Measurements from ENCODE around the gene SFMBT1.
"Not testable (repeated sequence)": the region's sequence is repeated elsewhere in the genome, so short reads cannot be mapped to it uniquely, and the experiment has no call there.

SFMBT1 gene

DNA sequence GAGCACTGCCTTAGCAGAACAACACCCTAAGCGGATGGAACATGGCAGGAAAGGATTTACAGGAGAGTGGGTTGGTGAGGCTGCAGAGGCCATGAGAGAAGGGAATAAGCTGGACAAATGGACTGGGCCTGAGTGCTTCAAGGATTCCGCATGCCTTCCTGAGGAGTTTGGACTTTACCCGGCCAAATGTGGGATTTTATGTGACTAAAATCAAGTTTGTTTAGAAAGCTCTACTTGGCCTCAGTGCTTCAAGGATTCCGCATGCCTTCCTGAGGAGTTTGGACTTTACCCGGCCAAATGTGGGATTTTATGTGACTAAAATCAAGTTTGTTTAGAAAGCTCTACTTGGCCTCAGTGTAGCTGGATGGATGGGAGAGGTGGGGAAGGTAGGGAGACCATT lies 10.9 kb downstream of the SFMBT1 start:
- DNase-seq, result not testable (repeated sequence)

DNA sequence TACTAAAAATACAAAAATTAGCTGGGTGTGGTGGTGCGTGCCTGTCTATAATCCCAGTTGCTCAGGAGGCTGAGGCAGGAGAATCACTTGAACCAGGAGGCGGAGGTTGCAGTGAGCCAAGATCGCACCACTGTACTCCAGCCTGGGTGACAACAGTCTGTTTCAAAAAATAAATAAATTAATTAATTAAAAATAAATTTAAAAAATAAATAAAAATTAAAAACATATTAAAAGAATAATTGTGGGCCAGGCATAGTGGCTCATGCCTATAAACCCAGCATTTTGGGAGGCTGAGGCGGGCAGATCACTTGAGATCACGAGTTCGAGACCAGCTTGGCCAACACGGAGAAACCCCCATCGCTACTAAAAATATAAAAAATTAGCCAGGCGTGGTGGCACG lies 11.5 kb downstream of the SFMBT1 start:
- not testable (repeated sequence) for DNase-seq

DNA sequence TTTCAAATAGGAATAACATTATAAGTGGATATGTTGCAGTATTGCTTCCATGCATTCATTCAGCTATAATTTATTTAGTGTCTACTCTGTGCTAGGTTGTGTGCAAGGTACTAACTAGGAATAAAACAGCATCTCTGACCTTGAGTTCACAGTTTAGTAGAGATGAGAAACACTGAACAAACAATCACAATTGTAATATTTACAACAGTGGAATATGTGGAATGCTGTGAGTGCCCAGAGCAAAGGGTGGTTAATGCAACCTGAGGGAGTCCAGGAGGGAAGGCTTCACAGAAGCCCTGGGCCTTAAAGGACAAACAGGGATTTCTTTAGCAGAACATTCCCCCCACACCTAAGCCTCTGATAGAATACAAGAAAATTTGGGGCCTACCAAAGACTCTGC lies 13.3 kb downstream of the SFMBT1 start:
- no peak for DNase-seq

DNA sequence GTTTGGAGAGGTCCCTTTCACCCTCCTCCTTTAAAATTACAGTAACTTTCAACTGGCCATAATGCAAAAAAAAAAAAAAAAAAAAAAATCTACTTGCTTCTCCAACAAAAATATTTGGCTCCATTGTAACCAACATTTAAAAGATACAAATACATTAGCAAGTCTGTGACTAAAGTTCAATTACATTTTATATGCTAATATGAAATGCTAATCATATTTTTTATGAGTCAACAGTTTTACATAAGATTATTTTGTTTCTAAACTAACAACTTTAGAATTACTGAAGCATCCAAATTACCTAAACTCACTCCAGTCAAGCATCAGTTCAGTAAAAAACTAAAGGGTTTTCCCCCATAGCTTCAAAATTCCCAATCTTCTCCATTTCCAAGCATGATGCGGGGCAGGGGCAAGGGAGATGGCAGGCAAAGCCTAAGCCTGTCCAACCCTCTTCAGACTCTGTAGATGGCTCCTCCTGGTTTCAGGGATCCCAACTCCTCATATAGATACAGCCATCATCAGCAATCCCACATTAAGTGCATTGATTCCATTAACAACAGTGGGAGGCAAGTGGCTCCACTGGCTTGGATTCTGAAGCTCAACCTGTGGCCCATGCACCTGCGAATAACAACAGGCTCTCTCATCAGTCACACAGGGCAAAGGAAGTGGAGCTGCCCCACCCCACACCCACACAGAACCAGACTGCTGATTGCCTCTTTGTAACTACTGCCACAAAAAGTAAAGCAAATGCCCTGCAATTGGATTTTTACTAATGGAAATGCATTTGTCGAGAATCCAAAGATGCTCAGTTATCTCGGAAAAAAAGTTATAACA lies 15.0 kb downstream of the SFMBT1 start:
- no peak for DNase-seq

DNA sequence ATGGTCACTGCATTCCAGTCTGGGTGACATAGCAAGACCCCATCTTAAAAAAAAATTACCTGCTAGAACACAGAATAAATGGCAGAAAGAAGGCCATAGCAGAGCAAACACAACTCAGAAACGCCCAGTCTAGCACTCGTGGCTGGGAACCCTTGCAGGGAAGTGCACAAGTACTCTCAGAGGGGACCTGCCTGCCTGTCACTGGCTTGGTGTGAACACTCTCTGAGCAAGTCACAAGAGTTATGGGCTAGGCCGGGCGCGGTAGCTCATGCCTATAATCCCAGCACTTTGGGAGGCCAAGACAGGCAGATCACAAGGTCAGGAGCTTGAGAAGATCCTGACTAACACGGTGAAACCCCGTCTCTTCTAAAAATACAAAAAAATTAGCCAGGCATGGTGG lies 17.2 kb downstream of the SFMBT1 start:
- DNase-seq, result no peak

DNA sequence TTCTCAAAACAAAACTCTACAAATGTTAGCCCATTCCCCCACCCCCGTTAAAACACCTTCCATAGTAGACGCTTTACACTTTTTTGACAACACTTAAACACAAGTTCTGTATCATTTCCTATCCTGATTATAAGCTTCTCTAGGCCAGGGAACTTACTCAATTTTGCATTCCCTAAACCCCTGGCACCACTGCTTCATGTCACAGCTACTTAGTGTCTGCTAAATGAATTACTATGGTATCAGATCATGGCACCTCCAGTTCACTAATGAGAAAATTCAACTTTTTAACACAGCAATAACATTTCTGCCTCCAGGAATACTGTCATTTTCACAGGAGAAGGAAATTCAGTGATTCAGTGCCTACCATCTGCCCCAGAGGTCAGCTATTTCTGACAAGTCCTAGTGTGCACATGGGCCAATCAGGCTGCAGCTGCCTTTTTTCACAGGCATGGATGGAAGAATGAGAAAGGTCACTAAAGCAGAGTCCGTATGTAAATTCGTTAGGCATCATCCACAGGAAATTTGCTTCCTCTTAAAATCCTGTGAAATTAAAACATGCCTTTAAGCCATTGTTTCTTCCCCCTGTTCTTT lies 18.5 kb downstream of the SFMBT1 start:
- no peak for DNase-seq

DNA sequence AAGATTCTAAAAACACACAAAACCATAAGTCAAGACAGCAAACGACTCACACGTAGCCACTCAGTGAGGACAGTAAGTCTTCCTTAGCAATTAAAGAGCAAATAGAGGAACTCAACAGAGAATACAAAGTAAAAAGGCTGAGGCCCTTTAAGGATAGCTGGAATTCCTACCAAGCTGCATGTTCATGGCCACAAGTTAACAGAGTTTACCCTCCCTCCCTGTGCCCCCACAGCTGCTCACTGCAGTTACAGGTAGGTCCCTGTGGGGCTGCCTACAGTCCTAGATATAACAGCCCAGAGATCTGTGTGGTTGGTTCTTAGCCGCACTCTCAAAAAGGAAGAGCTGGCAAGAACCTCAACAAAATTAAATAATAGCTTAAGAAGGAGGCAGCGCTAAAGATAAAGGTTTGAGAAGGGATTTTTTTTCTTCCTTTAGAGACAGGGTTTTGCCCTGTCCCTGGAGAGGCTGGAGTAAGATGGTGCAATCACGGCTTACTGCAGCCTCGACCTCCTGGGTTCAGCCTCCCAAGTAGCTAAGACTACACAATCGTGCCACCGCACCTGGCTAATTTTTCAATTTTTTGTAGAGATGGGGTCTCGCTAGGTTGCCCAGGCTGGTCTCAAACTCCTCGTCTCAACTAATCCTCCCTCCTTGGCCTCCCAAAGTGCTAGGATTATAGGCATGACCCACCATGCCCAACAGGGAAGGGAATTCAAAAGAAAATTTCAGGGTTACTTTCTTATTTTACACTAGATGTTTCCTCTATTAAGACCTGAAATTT lies 19.3 kb downstream of the SFMBT1 start:
- DNase-seq, result no peak

DNA sequence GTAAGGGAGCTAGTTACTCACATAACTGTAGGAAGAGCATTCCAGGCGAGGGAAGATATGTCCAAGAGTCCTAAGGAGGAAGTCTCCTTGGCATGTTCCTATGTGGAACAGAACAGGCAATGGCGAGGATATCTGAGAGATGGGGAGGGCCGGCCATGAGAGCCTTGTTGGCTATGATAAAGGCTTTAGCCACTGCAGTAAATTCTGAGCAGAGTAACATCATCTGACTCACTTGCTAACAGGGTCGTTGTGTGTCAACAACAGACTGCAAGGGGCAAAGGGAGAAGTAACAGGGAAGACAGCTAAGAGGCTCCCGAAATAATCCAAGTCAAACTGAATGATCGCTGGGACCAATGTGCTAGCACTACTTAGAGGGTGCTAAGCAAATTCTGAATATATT lies 21.6 kb downstream of the SFMBT1 start:
- DNase-seq, result no peak

DNA sequence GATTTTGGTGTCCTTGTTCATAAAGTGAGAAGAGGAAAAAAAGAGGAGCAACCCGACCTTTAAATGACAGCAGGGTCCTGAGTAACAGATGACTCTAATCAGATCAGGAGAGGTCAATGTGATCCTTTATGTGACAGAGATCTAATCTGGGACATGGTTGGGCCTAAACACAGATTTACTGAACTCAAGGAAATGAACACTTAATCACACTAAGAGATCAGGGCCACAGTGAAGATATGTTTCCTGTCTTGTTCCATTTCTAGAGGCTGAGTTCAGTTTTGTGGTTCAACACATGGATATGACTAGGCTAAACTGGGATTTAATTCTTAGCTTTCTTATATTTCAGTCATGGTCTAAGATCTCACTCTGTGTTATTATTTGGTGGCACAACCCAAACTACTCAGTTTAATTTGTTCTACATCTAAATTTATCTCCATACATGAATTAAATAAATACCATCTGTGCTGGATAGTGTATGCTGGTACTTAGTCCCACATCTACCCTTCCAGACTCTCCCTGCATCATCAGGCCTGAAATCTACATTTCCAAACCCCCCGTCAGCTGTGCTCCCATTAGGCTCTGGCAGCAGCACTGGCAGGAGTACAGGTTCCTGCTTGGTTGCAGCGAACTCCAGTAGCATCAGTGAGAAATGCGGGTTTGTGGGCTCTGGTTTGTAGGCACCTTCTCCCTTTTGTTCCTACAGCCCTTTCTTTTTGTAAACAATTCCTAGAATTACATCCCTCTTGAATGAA lies 22.6 kb downstream of the SFMBT1 start:
- DNase-seq, result no peak

DNA sequence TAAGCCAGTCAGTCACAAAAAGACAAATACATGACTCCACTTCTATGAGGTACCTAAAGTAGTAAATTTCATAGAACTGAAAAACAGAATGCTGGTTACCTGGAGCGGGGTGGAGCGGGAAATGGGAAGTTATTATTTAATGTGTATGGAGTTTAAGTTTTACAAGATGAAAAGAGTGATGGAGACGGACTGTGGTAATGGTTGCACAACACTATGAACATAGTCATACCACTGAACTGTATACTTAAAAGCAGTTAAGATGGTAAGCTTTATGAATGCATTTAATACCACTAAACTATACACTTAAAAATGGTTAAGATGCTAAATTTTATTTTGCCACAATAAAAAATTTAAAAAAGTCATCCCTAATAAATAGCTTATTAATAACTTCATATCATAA lies 23.2 kb downstream of the SFMBT1 start:
- DNase-seq, result no peak

DNA sequence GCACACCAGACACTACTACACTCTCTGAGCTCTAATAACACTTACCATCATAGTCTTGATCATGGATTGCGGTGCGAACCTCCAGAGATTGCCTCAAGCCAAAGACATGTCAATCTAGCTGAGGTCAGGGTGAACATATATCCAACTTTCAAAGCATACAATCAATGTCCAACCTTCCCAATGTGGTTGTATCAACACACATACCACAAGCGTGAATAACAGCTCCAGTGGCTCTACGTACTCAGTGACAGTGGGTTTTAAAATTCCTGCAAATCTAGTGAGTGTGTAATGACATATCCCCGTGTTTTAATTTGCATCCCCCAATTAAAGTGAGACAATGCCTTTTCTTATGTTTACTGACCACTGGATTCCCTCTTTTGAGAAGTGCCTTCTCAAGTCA lies 29.6 kb downstream of the SFMBT1 start:
- no peak for DNase-seq

DNA sequence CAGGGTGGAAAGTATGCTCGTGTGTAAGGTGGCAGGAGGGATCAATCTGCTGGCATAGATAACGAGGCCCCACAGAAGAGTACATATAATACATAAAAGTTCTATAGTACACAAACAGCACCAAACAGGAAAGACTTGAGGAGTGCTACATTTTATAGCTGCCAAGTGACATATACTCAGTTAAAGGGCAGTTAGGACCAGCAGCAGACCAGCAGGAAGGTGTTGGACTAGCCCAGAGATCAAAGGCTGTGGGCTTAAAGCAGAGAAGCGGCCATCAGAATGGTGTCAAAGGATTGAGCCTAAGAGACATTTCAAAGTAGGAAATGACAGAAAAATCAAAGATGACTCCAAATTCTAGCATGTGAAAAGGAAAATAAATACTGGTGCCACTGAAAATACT lies 34.5 kb downstream of the SFMBT1 start:
- no peak for DNase-seq

DNA sequence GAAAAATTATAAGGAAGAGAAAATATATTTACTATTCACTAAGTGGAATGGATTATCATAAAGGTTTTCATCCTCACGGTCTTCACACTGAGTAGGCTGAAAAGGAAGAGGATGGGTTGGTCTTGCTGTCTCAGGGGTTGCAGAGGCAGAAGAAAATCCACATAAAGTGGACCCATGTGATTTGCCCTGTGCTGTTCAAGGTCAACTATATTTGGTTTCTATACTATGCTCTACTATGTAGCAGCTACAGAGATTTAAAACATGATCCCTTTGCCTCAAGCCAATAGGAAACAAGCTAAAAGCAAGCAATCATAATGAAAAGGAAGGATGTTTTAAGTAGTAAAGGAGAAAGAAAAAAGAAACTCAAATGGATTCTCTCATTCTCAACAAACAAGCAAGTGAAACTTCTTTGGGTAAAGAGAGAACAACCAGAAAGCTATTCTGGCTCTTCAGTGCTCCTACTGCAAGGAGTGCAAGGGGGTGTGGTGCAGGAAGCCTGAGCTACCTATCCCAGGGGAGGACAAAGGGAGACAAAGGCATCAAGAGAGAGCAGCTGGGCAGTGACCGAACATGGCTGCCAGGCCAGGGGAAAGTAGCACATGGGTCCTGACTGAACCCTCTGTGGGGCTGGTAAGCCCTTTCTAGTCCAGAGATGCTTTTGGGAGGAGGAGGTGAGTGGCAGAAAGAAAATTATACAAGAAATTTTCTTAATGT lies 35.9 kb downstream of the SFMBT1 start:
- no peak for DNase-seq

DNA sequence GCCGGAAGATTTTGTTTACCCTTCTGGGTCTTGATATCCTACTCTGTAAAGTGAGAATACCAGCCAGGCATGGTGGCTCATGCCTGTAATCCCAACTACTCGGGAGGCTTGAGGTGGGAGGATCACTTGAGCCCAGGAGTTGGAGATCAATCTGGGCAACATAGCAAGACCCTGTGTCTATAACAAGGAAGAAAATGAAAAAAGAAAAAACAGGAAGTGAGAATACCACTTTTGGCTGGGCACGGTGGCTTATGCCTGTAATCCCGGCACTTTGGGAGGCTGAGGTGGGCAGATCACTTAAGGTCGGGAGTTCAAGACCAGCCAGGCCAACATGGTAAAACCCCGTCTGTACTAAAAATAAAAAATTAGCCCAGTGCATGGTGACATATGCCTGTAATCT lies 36.9 kb downstream of the SFMBT1 start:
- no peak for DNase-seq

DNA sequence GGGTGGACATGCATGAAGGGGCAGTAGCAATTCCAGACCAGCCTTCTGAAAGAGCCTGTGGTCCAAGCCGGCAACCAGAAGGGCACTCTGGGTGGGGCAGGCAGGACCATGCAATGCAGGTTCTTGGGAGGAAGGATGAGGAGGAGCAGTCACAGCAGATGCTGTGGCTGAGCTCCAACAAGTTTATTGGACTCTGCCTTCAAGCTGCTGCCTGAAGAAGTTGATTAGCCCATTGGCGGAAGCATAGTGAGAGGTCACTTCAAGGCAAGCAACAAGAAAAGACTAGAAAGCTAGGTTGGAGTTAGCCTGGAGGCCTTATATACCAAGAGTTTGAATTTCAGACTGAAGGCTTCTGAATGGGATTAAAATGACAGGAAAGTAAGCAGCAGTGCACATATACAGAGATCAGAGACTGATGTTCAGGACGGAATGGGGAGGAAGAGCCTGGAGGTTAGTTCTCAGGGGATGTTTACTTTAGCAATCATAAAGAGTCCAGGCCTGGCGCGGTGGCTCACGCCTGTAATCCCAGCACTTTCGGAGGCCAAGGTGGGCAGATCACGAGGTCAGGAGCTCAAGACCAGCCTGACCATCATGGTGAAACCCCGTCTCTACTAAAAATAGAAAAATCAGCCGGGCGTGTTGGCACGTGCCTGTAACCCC lies 39.9 kb downstream of the SFMBT1 start:
- no peak for DNase-seq

DNA sequence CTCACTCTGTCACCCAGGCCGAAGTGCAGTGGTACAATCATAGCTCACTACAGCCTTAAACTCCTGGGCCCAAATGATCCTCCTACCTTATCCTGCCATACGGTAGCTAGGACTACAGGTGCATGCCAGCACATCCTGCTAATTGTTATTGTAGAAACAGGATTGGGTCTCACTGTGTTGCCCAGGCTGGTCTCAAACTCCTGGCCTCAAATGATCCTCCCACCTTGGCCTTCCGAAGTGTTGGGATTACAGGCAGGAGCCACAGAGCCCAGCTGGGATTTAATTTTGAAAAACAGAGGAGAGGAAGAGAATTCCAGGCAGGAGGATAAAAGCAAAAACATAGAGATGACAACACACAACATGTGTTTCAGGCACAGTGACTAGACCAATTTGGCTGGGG lies 40.5 kb downstream of the SFMBT1 start:
- no peak for DNase-seq

DNA sequence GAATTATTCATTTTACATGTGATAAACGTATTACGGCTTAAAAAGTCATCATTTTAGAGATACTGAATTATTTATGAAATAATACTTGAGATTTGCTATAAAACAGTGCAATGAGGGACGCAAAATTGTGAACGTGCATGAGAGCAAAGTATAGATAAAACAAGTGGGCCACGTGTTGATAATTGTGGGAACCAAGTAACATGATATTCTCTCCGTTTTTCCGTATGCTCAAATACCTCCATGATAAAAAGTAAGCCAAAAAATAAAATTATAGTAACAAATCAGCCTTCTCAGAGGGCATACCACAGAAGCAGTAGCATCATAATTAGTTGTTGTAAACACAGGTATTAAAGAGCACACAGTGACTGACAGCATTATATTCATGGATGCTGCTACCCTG lies 42.6 kb downstream of the SFMBT1 start:
- DNase-seq, result no peak

DNA sequence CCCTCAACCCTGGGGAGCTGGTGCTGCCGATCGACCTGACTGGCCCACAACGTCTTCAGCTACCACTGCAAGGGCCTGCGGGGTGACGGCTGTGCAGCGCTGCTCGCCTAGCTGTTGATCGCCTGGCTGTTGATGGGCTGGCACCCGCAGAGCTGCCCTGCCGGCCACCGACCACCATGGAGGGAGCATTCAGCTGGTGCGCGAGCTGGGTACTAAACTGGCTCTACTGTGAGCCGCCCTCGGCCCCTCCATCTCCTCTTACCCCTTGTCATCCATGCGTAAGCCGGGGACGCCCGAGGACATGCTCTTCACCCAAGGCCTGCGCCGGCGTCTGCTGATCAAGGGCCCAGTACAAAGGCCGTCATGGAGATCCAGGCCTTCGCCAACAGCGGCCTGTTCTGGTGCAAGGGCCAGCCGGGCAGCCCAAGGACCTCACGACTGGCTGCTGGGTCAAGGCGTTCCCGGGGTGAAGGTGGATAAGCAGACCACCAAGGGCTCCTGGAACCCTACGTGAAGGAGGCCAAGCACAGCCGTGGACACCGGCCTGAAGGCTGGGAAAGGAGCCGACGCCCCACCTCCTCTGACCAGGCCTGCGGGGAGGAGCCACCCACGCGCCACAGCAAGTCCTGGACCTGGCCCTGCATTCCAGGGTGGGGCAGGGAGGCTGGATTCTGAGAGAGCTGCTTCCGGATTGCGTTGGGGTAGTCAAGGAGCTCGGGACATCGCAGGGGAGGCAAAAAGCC lies 46.9 kb downstream of the SFMBT1 start:
- DNase-seq, result no peak

DNA sequence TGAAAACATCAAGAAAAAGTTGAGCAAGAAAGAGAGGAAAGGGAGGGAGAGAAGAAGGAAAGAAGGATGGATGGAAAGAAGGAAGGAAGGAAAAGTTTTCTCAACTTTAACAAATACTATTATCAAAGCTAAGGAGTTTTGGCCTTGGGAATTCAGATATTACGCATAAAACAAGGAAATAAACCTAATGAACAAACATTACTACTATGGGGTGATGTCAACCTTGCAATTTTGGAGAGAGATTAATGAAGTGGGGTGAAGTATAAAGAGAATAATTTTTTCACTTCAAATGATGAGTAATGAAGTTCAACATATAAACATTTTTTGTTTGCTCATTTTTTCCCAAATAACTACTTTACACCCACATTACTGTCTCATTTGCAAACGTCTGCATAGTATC lies 55.2 kb downstream of the SFMBT1 start:
- DNase-seq, result no peak

DNA sequence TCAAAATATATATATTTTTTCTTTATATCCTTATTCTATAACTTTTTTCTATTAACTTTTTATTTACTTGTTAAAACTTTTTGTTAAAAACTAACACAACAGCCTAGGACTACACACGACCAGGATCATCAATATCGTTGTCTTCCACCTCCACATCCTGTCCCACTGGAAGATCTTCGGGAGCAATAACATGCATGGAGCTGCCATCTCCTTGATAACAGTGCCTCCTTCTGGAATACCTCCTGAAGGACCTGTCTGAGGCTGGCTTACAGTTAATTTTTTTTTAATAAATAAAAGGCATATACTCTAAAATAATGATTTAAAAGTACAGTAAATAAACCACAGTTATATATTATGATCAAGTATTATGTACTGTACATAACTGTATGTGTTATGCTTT lies 58.9 kb downstream of the SFMBT1 start:
- DNase-seq, result no peak

DNA sequence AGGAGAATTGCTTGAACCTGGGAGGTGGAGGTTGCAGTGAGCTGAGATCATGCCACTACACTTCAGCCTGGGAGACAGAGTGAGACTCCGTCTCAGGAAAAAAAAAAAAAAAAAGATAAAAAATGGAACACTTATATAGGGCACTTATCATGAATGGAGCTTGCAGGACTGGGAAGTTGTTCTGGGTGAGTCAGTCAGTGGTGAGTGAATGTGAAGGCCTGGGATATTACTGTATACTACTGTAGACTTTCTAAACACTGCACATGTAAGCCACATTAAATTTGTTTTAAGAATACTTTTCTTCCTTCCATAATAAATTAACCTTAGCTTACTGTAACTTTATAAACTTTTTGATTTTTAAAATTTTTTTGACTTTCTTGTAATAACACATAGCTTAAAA lies 59.8 kb downstream of the SFMBT1 start:
- no peak for DNase-seq

All from NCI-H2171 treated with DMSO at 0.1 percent for 48 hours (cell line).